ENCODE measurements around the gene ZSWIM5. TPM values are rescaled to one million over a fixed set of nuclear protein-coding genes. Genes with fewer than 3 reads are reported as not detected.

Gene ZSWIM5
- polyA plus RNA-seq, 1 donor (not counting 4 experiments of a cell fraction or from before 2014, with no cell fraction given) = 0.03 TPM

- dilution Hi-C loops (cut with MboI; ENCODE audit: extremely low pct_ligation_motif_present, low sequenced_read_pairs) = no loop called here
- H3K79me2 ChIP-seq (ENCODE audit: control insufficient read depth, insufficient read depth, low read length) = no peaks in the 10 kb centered on the region
- H3K27me3 ChIP-seq (ENCODE audit: control insufficient read depth, extremely low read depth, insufficient read depth, low read length) = no peaks in the 10 kb centered on the region
- no peak overlapping the region for H2AFZ ChIP-seq (ENCODE audit: control insufficient read depth, low read length)
- no peak overlapping the region for H3K4me3 ChIP-seq (ENCODE audit: control insufficient read depth in 2 of 3, extremely low read depth in 1 of 3, insufficient read depth in 2 of 3, low read depth in 1 of 3, low read length in 3 of 3)
- H3K4me1 ChIP-seq (ENCODE audit: control insufficient read depth, extremely low read depth, insufficient read depth, low read length) = no peaks in the 10 kb centered on the region
- TF ChIP-seq CTCF (optimal IDR thresholded peaks at IDR 0.05 in 1 of 3, IDR thresholded peaks at IDR 0.05 in 1 of 3, conservative IDR thresholded peaks at IDR 0.05 in 1 of 3; ENCODE audit: extremely low read depth in 1 of 3, insufficient read depth in 2 of 3, low read length in 3 of 3) = no peak
- no peak for TF ChIP-seq EZH2 (IDR thresholded peaks at IDR 0.05; ENCODE audit: low read length)
- H4K20me1 ChIP-seq (ENCODE audit: control insufficient read depth, extremely low read depth, insufficient read depth, low read length) = no peaks in the 10 kb centered on the region
- H3K9me1 ChIP-seq (ENCODE audit: control insufficient read depth, extremely low read depth, insufficient read depth, low read length) = no peaks in the 10 kb centered on the region
- H3K9me3 ChIP-seq (ENCODE audit: control insufficient read depth, low read depth, low read length) = no peaks in the 10 kb centered on the region
- no peaks in the 10 kb centered on the region for H3K36me3 ChIP-seq (ENCODE audit: control insufficient read depth in 2 of 2, extremely low read depth in 1 of 2, insufficient read depth in 2 of 2, low read length in 2 of 2)
- no peak overlapping the region for H3K9ac ChIP-seq (ENCODE audit: control insufficient read depth, extremely low read depth, insufficient read depth, low read length)
- H3K27ac ChIP-seq (ENCODE audit: control insufficient read depth, insufficient read depth, low read length) = no peak overlapping the region
- H3K4me2 ChIP-seq (ENCODE audit: control insufficient read depth, extremely low read depth, insufficient read depth, low read depth, low read length) = no peak overlapping the region
- no peak for DNase-seq (ENCODE audit: low read depth, low spot score)
- FAIRE-seq = no peak
Measured at GRCh38 chr1:45238846-45239245, 32.4 kb upstream of the ZSWIM5 start.

- Histone ChIP-seq H3K27me3 (ENCODE audit: control insufficient read depth, extremely low read depth, insufficient read depth, low read length) (no peaks in the 10 kb centered on the region), H3K9me1 (ENCODE audit: control insufficient read depth, extremely low read depth, insufficient read depth, low read length) (no peaks in the 10 kb centered on the region), H3K9ac (ENCODE audit: control insufficient read depth, extremely low read depth, insufficient read depth, low read length) (no peak overlapping the region), H3K4me1 (ENCODE audit: control insufficient read depth, extremely low read depth, insufficient read depth, low read length) (no peaks in the 10 kb centered on the region), H3K9me3 (ENCODE audit: control insufficient read depth, low read depth, low read length) (no peaks in the 10 kb centered on the region), H3K79me2 (ENCODE audit: control insufficient read depth, insufficient read depth, low read length) (no peaks in the 10 kb centered on the region), H3K4me2 (ENCODE audit: control insufficient read depth, extremely low read depth, insufficient read depth, low read depth, low read length) (no peak overlapping the region), H4K20me1 (ENCODE audit: control insufficient read depth, extremely low read depth, insufficient read depth, low read length) (no peaks in the 10 kb centered on the region), H3K36me3 (ENCODE audit: control insufficient read depth in 2 of 2, extremely low read depth in 1 of 2, insufficient read depth in 2 of 2, low read length in 2 of 2) (no peaks in the 10 kb centered on the region), H2AFZ (ENCODE audit: control insufficient read depth, low read length) (no peak overlapping the region), H3K27ac (ENCODE audit: control insufficient read depth, insufficient read depth, low read length) (no peak overlapping the region), H3K4me3 (ENCODE audit: control insufficient read depth in 2 of 3, extremely low read depth in 1 of 3, insufficient read depth in 2 of 3, low read depth in 1 of 3, low read length in 3 of 3) (no peak overlapping the region)
- dilution Hi-C loops (cut with MboI; ENCODE audit: extremely low pct_ligation_motif_present, low sequenced_read_pairs) = no loop called here
- DNase-seq (ENCODE audit: low read depth, low spot score) (no peak), FAIRE-seq (no peak)
- TF ChIP-seq CTCF (optimal IDR thresholded peaks at IDR 0.05 in 1 of 3, IDR thresholded peaks at IDR 0.05 in 1 of 3, conservative IDR thresholded peaks at IDR 0.05 in 1 of 3; ENCODE audit: extremely low read depth in 1 of 3, insufficient read depth in 2 of 3, low read length in 3 of 3) (no peak), EZH2 (IDR thresholded peaks at IDR 0.05; ENCODE audit: low read length) (no peak)
Measured at GRCh38 chr1:45236136-45236535, 29.7 kb upstream of the ZSWIM5 start.

Measured in keratinocyte (primary cell).